H1 (cell line): ENCODE data around the gene IL17REL. TPM values are rescaled to one million over a fixed set of nuclear protein-coding genes. Genes with fewer than 3 reads are reported as not detected.

Experiments
- CTCF ChIA-PET: fragments of 300-600 bp; sonication (Branson Sonifier 250); formaldehyde crosslinking; loops from one replicate; lab custom pipeline; 2021; ENCODE audit not compliant: partially characterized antibody; lab: Charles Lee
- POLR2A ChIA-PET: fragments of 300-600 bp; sonication (Branson Sonifier 250); formaldehyde crosslinking; loops from one replicate; lab custom pipeline; 2021; ENCODE audit warnings: inconsistent platforms; ENCODE audit not compliant: partially characterized antibody; lab: Charles Lee
- DNase-seq, 2 experiments: peaks; one replicate each; pipeline versions ENCODE4 v3.0.0 to v3.0.0-alpha.2; 2010 to 2022; ENCODE audit warnings: low spot score in 2 of 2, low read depth in 1 of 2, mixed read lengths in 1 of 2
- FAIRE-seq: peaks from 2 replicates; lab custom pipeline; 2011; peaks lifted over from hg19 to GRCh38; lab: Jason Lieb, UNC
- H2AFZ ChIP-seq: 2 replicates; pipeline ENCODE4 v1.8.1; 2012; ENCODE audit warnings: low read length, inconsistent platforms
- H2AK5ac ChIP-seq: 2 replicates; pipeline ENCODE4 v1.6.1; 2013; ENCODE audit warnings: low read depth, low read length
- H2BK120ac ChIP-seq: replicated peaks from 2 replicates; pipeline ENCODE3; 2013; ENCODE audit warnings: low read depth, low read length, inconsistent platforms
- H2BK12ac ChIP-seq: 2 replicates; pipeline ENCODE4 v1.6.1; 2013; ENCODE audit warnings: low read depth, low read length
- H2BK15ac ChIP-seq: 2 replicates; pipeline ENCODE4 v1.6.1; 2013; ENCODE audit warnings: low read length
- H2BK20ac ChIP-seq: 2 replicates; pipeline ENCODE4 v1.6.1; 2013; ENCODE audit warnings: low read length
- H2BK5ac ChIP-seq: 2 replicates; pipeline ENCODE4 v1.6.1; 2013; ENCODE audit warnings: low read depth, low read length
- H3K14ac ChIP-seq: 2 replicates; pipeline ENCODE4 v1.6.1; 2013; ENCODE audit warnings: inconsistent platforms; ENCODE audit not compliant: insufficient read length
- H3K18ac ChIP-seq: 2 replicates; pipeline ENCODE4 v1.6.1; 2013; ENCODE audit warnings: low read length; ENCODE audit errors: extremely low read depth
- H3K23ac ChIP-seq: 2 replicates; pipeline ENCODE4 v1.6.1; 2013; ENCODE audit warnings: inconsistent platforms; ENCODE audit not compliant: insufficient read length
- H3K23me2 ChIP-seq: 2 replicates; pipeline ENCODE4 v1.6.1; 2013; ENCODE audit warnings: low read depth, low read length
- H3K27ac ChIP-seq: 2 replicates; pipeline ENCODE4 v1.6.1; 2011; ENCODE audit warnings: low read depth, low read length, inconsistent platforms
- H3K27me3 ChIP-seq, 4 experiments: replicated peaks in 1 of 4; 1 replicate in 1 of 4; 2 replicates in 3 of 4; pipeline versions ENCODE4 v1.6.1 to v1.8.1; 2011 to 2013; ENCODE audit warnings: low read length in 3 of 4, mild to moderate bottlenecking in 3 of 4, inconsistent platforms in 2 of 4, mixed read lengths in 2 of 4, moderate library complexity in 1 of 4; ENCODE audit not compliant: control insufficient read depth in 3 of 4, insufficient read depth in 3 of 4; ENCODE audit errors: extremely low read depth in 1 of 4
- H3K36me3 ChIP-seq, 4 experiments: 2 replicates each; pipeline versions ENCODE4 v1.6.1 to v1.8.1; 2011 to 2013; ENCODE audit warnings: mild to moderate bottlenecking in 4 of 4, low read length in 3 of 4, moderate library complexity in 2 of 4, control low read depth in 1 of 4, inconsistent platforms in 1 of 4; ENCODE audit not compliant: insufficient read depth in 4 of 4, control insufficient read depth in 2 of 4
- H3K4ac ChIP-seq: replicated peaks from 2 replicates; pipeline ENCODE3; 2013; ENCODE audit warnings: low read length, low read depth, mixed read lengths, inconsistent platforms; ENCODE audit not compliant: insufficient read length
- H3K4me1 ChIP-seq, 4 experiments: replicated peaks in 1 of 4; 1 replicate in 1 of 4; 2 replicates in 3 of 4; pipeline versions ENCODE4 v1.6.1 to v1.8.1; 2011 to 2013; ENCODE audit warnings: low read length in 3 of 4, inconsistent platforms in 2 of 4, mixed read lengths in 1 of 4; ENCODE audit not compliant: insufficient read depth in 4 of 4, control insufficient read depth in 3 of 4
- H3K4me2 ChIP-seq, 2 experiments: 2 replicates each; pipeline versions ENCODE4 v1.6.1 to v1.8.1; 2011 to 2013; ENCODE audit warnings: low read depth in 2 of 2, low read length in 2 of 2, control low read depth in 1 of 2, inconsistent platforms in 1 of 2, mild to moderate bottlenecking in 1 of 2; ENCODE audit not compliant: insufficient read depth in 1 of 2
- H3K4me3 ChIP-seq, 4 experiments: fragments of 200-600, 300-600 bp in 1 of 4; sonication (generic), shearing (Covaris generic), sonication (Bioruptor Twin) in 1 of 4; 2 replicates each; pipeline versions ENCODE4 v1.5.1 to v1.8.1; 2011 to 2016; ENCODE audit warnings: low read length in 4 of 4, low read depth in 3 of 4, control low read depth in 2 of 4, inconsistent platforms in 2 of 4, mild to moderate bottlenecking in 2 of 4, mixed read lengths in 1 of 4, moderate library complexity in 1 of 4; ENCODE audit not compliant: insufficient read depth in 2 of 4; ENCODE audit errors: extremely low read depth in 1 of 4
- H3K56ac ChIP-seq: replicated peaks from 2 replicates; pipeline ENCODE3; 2013; ENCODE audit warnings: low read depth, mild to moderate bottlenecking, mixed read lengths, low read length, inconsistent platforms; ENCODE audit not compliant: insufficient read length
- H3K79me1 ChIP-seq: 2 replicates; pipeline ENCODE4 v1.6.1; 2013; ENCODE audit warnings: low read depth, low read length, control low read depth
- H3K79me2 ChIP-seq, 2 experiments: 2 replicates each; pipeline versions ENCODE4 v1.6.1 to v1.8.1; 2012 to 2013; ENCODE audit warnings: low read length in 2 of 2, mild to moderate bottlenecking in 2 of 2, inconsistent platforms in 1 of 2; ENCODE audit not compliant: insufficient read depth in 2 of 2, control insufficient read depth in 1 of 2
- H3K9ac ChIP-seq, 4 experiments: replicated peaks in 1 of 4; 1 replicate in 1 of 4; 2 replicates in 3 of 4; pipeline versions ENCODE4 v1.6.1 to v1.8.1; 2011 to 2013; ENCODE audit warnings: low read depth in 3 of 4, low read length in 3 of 4, control low read depth in 2 of 4, mild to moderate bottlenecking in 2 of 4, moderate library complexity in 2 of 4, inconsistent platforms in 1 of 4; ENCODE audit errors: extremely low read depth in 1 of 4
- H3K9me3 ChIP-seq, 2 experiments: 2 replicates each; pipeline versions ENCODE4 v1.6.1 to v1.8.1; 2012 to 2013; ENCODE audit warnings: mild to moderate bottlenecking in 2 of 2, moderate library complexity in 2 of 2, control low read depth in 1 of 2, inconsistent platforms in 1 of 2, low read depth in 1 of 2, low read length in 1 of 2, mixed read lengths in 1 of 2; ENCODE audit not compliant: insufficient read depth in 2 of 2
- H4K20me1 ChIP-seq, 2 experiments: replicated peaks in 1 of 2; 2 replicates each; pipeline versions ENCODE3 to v1.8.1; 2011 to 2013; ENCODE audit warnings: inconsistent platforms in 2 of 2, low read length in 2 of 2, mild to moderate bottlenecking in 1 of 2; ENCODE audit not compliant: insufficient read depth in 2 of 2, control insufficient read depth in 1 of 2
- H4K5ac ChIP-seq: 2 replicates; pipeline ENCODE4 v1.6.1; 2013; ENCODE audit warnings: low read length, low read depth, mixed read lengths, inconsistent platforms; ENCODE audit not compliant: insufficient read length
- H4K8ac ChIP-seq: 2 replicates; pipeline ENCODE4 v1.8.0; 2013; ENCODE audit warnings: mild to moderate bottlenecking, moderate library complexity, low read length, inconsistent platforms; ENCODE audit not compliant: insufficient read depth; ENCODE audit errors: extremely low read depth
- H4K91ac ChIP-seq: replicated peaks from 2 replicates; pipeline ENCODE3; 2013; ENCODE audit warnings: low read length, mixed read lengths, inconsistent platforms; ENCODE audit not compliant: insufficient read length
- MAFK ChIP-seq: IDR thresholded peaks from 2 replicates; pipeline ENCODE4 v1.6.1; 2012; ENCODE audit warnings: low read depth, mild to moderate bottlenecking, improper control_type of control experiment, low read length
- WGBS, 2 experiments: shearing (Covaris generic) in 1 of 2; methylation state at CpG; one replicate each; pipeline versions ENCODE4 v1.1.6 to v1.1.7; 2013 to 2015; ENCODE audit warnings: low lambda C conversion rate in 2 of 2, mixed read lengths in 2 of 2, inconsistent platforms in 1 of 2, low coverage in 1 of 2, missing lambda C conversion rate in 1 of 2; ENCODE audit not compliant: insufficient replicate concordance in 2 of 2, insufficient coverage in 1 of 2, insufficient read length in 1 of 2; ENCODE audit errors: extremely low coverage in 1 of 2, missing lambda C conversion rate in 1 of 2; 5-methylcytosine and 5-hydroxymethylcytosine counted together
- polyA plus RNA-seq, 7 experiments: library from polyadenylated mRNA; depleted of rRNA in 3 of 7; stranded (reverse) in 5 of 7; unstranded in 2 of 7; fragments of >200 nt in 5 of 7; fragments of 200-250 nt in 2 of 7; gene quantifications; 1 replicate in 5 of 7; 2 replicates in 1 of 7; 4 replicates in 1 of 7; pipeline versions ENCODE4 v1.2.1 to v1.2.3, GENCODE V29; 2011 to 2013; ENCODE audit warnings: missing spikeins in 2 of 7, mixed read lengths in 2 of 7
- total RNA-seq: library from RNA; stranded (reverse); fragmentation: NEBNext Ultra II Directional; extraction: Animal tissue kit (Norgen Biotek cat#: 25700); gene quantifications from 2 replicates; pipeline ENCODE4 v1.2.1, GENCODE V29; 2021

The IL17REL gene
- total and polyA plus RNA-seq, 2 of the 8 experiments (the other 6 are each of a cell fraction or from before 2014, with no cell fraction given): 0.15 to 0.20 TPM

GRCh38 chr22:50049299-50050195, 37.0 kb upstream of the IL17REL start:
- WGBS, 2 experiments: 94% methylated on average over 31 of the region's 36 CpGs; no CpG with 5 or more reads in 1 of the 2 experiments
- Histone ChIP-seq H3K56ac (no peak overlapping the region), H3K4ac (no peak overlapping the region), H3K79me1 (no peaks in the 10 kb centered on the region), H2AFZ (no peak overlapping the region), H3K27ac (no peak overlapping the region), H3K36me3 (no peaks in the 10 kb centered on the region), H2BK15ac (no peak overlapping the region), H3K4me2 (no peak overlapping the region), H4K5ac (no peak overlapping the region), H2BK5ac (no peak overlapping the region), H3K9me3 (0 out of 4 replicates have a peak, but pooled peaks cover 0 to 4% of the 10 kb centered on the region in 2 experiments), H4K20me1 (no peaks in the 10 kb centered on the region), H3K4me3 (no peak overlapping the region), H4K91ac (no peak overlapping the region), H3K4me1 (no peaks in the 10 kb centered on the region; a peak in 1 of 7 replicates), H3K18ac (no peak overlapping the region), H4K8ac (no peak overlapping the region), H3K9ac (no peak overlapping the region), H3K14ac (no peak overlapping the region), H3K23me2 (no peaks in the 10 kb centered on the region), H3K27me3 (no peaks in the 10 kb centered on the region; a peak in 1 of 7 replicates), H3K79me2 (no peaks in the 10 kb centered on the region), H2BK20ac (no peak overlapping the region), H2AK5ac (no peak overlapping the region), H2BK12ac (no peak overlapping the region), H3K23ac (no peak overlapping the region), H2BK120ac (no peak overlapping the region)
- DNase-seq: no peak
- ChIA-PET CTCF (interaction anchor here (0.7 to 1.2 kb wide), 2 partner anchors 104 to 112 kb away, joined by 3 read pairs; no protein-coding TSS in a partner anchor), POLR2A (no interaction called here)
- FAIRE-seq: no peak
- no peak for TF ChIP-seq MAFK
